H1 (cell line): ENCODE measurements around the gene ADTRP.

Source experiments
- BRCA1 ChIP-seq: IDR thresholded peaks from 2 replicates; pipeline ENCODE4 v1.6.1; 2012; ENCODE audit warnings: low read depth, low read length, improper control_type of control experiment
- POLR2AphosphoS5 ChIP-seq: IDR thresholded peaks from 2 replicates; pipeline ENCODE4 v1.6.1; 2011; ENCODE audit warnings: low read depth, low read length
- SP2 ChIP-seq: IDR thresholded peaks from 2 replicates; pipeline ENCODE4 v1.6.1; 2012; ENCODE audit warnings: mild to moderate bottlenecking, low read length, inconsistent platforms
- YY1 ChIP-seq: IDR thresholded peaks from 2 replicates; pipeline ENCODE4 v1.6.1; 2011; ENCODE audit warnings: low read depth, mild to moderate bottlenecking, low read length
- TF ChIP-seq, protein P1 (sequence below), 3 experiments: IDR thresholded peaks; 1 replicate in 2 of 3; 2 replicates in 1 of 3; pipeline versions ENCODE4 v1.5.1 to v1.6.1; 2011; ENCODE audit warnings: low read length in 3 of 3, mild to moderate bottlenecking in 3 of 3, inconsistent platforms in 2 of 3, low read depth in 1 of 3, moderate library complexity in 1 of 3; ENCODE audit not compliant: insufficient read depth in 1 of 3; ENCODE audit errors: control extremely low read depth in 1 of 3

- TF ChIP-seq POLR2AphosphoS5 (no peak), YY1 (no peak), BRCA1 (no peak), SP2 (no peak)
- TF ChIP-seq, protein P1, sequence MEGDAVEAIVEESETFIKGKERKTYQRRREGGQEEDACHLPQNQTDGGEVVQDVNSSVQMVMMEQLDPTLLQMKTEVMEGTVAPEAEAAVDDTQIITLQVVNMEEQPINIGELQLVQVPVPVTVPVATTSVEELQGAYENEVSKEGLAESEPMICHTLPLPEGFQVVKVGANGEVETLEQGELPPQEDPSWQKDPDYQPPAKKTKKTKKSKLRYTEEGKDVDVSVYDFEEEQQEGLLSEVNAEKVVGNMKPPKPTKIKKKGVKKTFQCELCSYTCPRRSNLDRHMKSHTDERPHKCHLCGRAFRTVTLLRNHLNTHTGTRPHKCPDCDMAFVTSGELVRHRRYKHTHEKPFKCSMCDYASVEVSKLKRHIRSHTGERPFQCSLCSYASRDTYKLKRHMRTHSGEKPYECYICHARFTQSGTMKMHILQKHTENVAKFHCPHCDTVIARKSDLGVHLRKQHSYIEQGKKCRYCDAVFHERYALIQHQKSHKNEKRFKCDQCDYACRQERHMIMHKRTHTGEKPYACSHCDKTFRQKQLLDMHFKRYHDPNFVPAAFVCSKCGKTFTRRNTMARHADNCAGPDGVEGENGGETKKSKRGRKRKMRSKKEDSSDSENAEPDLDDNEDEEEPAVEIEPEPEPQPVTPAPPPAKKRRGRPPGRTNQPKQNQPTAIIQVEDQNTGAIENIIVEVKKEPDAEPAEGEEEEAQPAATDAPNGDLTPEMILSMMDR (IDR thresholded peaks at IDR 0.05; ENCODE audit: control extremely low read depth in 1 of 3, insufficient read depth in 1 of 3, low read depth in 1 of 3, low read length in 3 of 3), result no peak
These were observed 99.5 kb downstream of the ADTRP start for GRCh38 chr6:11679099-11679498.
